GM19043 (cell line): ENCODE measurements around the gene PTCHD1.

Experiments
- ATAC-seq: cut with Tn5 transposase; IDR thresholded peaks from one replicate; pipeline ENCODE4 v1.9.1; 2021; ENCODE audit warnings: low read depth; ENCODE audit not compliant: unreplicated experiment

Gene PTCHD1

DNA sequence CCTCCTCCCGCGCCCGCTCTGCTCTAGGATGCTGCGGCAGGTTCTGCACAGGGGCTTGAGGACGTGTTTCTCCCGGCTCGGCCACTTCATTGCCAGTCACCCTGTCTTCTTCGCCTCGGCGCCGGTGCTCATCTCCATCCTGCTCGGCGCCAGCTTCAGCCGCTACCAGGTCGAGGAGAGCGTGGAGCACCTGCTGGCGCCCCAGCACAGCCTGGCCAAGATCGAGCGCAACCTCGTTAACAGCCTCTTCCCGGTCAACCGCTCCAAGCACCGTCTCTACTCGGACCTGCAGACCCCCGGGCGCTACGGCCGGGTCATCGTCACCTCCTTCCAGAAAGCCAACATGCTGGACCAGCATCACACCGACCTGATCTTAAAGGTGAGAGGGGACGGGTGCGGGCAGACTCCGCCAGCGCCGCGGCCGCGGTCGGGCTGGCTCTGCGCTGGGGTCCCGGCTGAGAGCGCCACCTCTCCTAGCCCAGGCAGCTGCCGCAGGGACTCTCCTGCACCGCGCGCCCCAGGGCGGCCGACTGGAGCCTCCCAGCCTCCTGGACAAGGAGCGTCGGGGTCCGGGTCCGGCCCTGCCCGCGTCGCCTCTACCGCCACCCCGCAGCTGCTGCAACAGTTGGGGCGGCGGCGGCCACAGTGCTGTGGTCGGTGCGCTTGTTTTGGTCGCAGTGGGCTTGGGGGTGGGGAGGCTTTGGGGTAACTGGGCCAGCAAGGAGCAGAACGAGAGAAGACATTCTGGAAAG is at the start of gene PTCHD1:
Gene PTCHD1 (plus strand): TSS at position 2 of the 752 bp plus-strand sequence. CDS start 27 bp downstream, at position 29.
- ATAC-seq, result no peak

GRCh38 chrX:23286731-23287130 is 47.9 kb upstream of the PTCHD1 start:
- ATAC-seq, result no peak

DNA sequence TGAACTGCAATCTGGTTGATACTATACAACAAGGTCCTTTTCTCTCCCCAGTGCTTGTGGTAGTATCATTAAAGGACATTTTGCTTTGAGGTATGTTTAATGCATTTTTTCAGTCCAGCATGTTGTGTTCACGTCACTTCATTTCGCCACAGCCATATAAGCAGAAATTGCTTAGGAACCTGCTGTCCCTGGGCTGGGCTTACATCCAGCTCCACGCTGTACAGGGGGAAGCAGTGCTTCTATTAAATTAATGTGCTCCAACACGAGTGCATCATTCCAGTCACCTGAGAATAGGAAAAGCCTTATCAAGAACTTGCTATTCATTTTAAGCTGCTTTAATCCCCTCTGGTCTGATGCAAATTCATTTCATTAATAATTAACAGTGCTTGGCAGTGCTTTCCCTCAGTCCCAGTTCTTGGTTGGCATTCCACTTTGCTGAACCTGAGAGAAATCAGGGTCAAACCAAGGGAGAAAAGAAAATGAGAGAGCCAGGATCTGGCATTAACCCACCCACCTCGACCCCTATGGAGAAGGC is 47.4 kb upstream of the PTCHD1 start:
- no peak for ATAC-seq

DNA sequence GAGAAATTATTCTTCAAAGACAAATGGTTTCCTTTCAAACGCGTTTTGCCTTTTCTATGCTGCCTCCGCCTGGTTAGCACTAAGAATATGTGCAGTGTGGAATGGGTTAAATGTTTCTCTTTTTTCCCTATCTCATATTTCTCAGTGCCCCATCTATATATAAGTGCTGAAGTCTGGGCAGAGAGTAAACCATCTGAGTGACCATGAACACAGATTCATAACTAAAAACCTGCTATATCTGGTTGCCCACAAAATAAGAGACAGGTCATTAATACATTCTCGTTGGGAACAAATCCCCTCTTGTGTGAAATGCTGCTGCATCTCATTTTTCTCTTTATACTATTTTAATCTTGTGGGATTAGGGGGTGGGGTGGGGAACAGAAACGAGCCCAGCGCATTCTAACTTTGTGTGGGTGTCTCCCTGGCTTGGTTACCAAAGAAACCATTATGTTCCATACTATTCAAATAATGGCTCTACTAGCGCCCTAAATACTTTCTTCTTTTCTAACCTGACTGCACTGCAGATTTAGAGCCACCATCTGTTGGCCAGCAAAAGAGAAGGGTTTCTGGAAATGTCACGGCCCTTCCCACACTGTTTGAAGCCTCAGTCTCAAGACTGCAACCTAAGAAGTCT is 42.2 kb upstream of the PTCHD1 start:
- ATAC-seq, result no peak

GRCh38 chrX:23292988-23293651 is 41.5 kb upstream of the PTCHD1 start:
- no peak for ATAC-seq

GRCh38 chrX:23304881-23305280 is 29.8 kb upstream of the PTCHD1 start:
- ATAC-seq, result no peak

- ATAC-seq, result no peak
Observed at GRCh38 chrX:23311731-23312130, 22.9 kb upstream of the PTCHD1 start.

DNA sequence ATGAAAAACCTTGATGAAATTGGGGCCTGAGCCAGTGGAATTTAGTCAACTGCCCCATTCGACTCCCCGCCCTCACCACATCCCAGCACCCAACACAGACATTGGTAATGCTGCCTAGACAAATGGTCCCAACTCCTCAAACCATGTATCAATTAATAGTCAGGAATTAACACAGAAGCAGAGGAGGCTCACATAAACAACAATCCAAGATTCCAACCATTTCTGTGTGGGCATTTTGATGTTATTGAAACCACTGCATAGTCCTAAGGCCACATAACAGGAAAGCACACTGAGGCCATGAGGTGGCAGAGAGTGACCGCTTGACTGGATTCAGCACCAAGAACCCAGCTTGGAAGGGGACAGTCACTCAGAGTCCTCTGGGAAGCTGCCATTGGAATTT is 22.5 kb upstream of the PTCHD1 start:
- no peak for ATAC-seq

- ATAC-seq, result peak; percentile 87
Observed at GRCh38 chrX:23317799-23318724, 16.6 kb upstream of the PTCHD1 start.

- no peak for ATAC-seq
Observed at GRCh38 chrX:23327104-23327503, 7.5 kb upstream of the PTCHD1 start.

DNA sequence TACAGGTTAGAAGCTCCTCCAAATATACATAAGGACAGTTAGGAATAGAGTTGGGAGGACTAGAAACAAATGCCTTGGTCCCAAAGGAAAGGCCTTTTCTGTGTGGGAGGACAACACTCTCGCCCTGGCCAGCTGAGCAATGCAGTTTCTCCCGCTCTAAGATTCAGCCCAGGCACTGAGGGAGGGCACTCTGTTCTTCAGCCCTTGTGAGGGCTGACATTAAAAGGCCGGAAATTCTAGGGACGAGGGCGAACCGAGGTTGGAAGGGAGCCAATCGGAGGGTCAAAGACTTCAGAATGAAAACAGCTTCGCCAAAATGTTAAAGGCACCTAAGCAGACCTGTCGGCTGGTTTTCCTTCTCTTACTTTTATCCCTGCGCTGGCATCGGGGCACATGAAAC is 2.9 kb upstream of the PTCHD1 start:
- no peak for ATAC-seq

DNA sequence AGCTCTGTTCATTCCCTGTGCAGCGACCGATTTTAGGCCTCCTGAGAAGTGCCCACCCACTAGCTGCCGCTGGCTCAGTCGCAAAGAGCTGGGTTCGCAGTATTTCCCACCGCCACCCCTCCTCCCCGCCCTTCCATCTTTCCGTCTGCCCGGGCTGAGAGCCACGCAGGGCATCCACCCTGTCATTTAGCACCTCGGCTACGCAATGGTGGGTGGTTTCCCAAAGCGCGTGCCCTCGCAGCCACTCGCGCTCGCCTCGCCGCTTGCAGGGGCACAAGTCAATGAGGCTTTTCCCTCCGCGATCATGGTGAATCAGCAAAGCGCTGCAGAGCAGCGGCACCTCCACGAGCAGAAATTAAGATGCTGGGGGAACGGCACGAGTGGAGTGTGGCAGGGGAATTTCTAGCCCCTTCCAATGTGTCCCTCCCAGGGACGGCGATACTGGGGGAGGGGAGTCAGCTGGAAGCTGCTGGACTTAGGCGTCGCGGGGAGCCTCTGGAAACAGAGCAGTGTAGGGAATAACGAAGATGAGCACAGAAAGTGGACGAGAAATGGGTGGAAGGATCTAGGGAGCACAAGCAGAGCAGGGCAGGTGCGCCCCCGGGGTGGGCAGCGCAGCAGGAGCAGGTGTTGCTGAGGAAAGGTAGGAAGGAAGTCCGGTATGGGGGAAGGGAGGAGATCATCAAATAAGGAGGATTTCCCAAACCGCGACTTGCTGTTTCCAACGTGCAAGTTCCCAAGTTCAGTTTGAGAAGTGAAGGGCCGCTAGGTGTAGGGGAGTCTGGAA is 2.4 kb upstream of the PTCHD1 start:
- no peak for ATAC-seq

- no peak for ATAC-seq
Observed at GRCh38 chrX:23332888-23333821, 1.5 kb upstream of the PTCHD1 start.

- ATAC-seq, result no peak
Observed at GRCh38 chrX:23333842-23334520, 668 bp upstream of the PTCHD1 start.

- no peak for ATAC-seq
Observed at GRCh38 chrX:23334521-23334847, 165 bp upstream of the PTCHD1 start.

DNA sequence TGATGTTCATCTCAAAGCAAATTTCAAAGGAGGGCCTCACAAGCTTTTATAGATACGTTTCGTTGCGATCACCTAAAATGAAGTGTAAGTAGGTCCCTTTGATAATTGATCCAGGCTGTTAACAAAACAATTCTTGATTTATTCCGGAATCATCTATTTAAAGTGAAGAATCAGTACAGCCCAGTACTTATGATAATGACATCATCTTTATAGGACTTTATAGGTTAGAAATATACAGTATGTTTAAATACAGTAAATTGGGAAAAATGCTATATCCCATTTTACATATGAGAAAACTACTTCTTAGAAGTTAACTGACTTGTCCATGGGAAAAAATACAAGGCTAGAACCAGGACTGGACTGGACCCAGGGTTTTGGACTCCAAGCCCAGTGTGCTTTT is 3.7 kb downstream of the PTCHD1 start:
- no peak for ATAC-seq

GRCh38 chrX:23341452-23341851 is 6.8 kb downstream of the PTCHD1 start:
- no peak for ATAC-seq

DNA sequence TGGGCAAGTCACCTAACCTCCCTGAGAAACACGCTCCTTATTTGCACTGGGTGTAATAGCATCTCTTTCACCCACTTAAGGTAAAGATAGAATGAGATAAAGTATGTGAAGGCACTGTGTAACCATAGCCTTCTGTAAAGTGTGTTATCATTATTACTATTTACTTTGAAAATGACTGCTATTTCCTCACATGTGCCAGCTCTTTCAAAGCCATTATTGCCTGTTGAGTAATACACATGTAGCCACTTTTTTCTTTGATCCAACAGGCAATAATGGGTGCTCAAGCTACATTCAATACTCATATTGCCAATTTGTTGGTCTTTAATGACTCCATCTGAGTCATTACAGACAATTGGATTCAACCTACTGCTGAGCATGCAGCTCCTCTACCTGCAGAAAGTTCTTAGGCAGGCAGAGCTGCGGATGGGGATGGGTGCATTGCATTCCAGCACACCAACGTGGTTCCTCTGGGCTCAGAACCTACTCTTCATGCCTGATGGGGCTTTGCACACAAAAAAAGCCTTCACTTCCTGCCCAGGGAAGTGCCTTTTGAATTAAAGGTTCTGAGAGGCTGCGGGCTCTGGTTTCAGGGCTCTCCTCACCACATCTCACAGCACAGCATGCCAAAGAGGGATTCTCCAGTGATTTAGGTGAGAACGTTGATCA is 9.7 kb downstream of the PTCHD1 start:
- ATAC-seq, result no peak
